GM18520 (cell line): ENCODE results near the gene FGD4.
A peak's percentile ranks its signal among the peaks of the same experiment; 100 is the strongest.

ENCODE experiments used
- ATAC-seq: cut with Tn5 transposase; IDR thresholded peaks from one replicate; pipeline ENCODE4 v1.9.1; 2021; ENCODE audit not compliant: unreplicated experiment

Gene FGD4

DNA sequence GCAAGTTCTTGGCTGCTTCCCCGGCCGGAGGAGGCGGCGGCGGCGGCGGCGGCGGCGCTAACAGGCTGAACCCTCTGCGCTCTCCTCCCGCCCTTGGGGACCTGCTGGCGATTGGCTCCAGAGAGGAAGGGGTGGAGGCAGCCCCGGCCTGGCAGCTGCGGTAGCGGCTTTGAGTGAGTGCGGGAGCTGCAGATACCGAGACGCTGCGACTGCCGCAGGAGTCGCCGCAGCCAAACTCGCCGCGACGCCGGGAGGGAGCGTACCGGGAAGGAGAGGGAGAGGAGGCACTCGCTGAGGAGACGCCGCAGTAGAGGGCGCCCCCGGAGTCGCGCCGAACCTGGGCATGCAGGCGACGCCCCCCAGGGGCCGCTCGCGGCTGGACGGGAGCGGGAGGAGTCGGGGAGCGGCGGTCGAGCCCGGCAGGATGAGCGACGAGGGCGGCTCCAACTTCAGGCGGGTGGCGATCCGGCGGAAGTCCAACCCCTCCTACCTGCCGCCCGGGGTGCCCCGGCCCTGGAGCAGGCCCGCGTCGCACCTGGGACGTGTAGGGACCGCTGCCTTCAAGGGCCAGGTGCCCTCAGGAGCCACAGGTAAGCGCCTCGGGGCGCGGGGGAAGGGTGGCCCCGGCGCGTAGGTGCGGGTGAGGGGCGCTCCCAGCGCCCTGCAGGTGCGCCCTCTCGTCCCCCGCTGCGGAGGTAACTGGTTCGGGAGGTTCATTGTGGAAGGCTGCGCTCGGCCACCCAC lies at the start of gene FGD4:
TSS of gene FGD4 (plus strand) at position 189 of the 744 bp plus-strand sequence.
- ATAC-seq: peak; percentile 64

DNA sequence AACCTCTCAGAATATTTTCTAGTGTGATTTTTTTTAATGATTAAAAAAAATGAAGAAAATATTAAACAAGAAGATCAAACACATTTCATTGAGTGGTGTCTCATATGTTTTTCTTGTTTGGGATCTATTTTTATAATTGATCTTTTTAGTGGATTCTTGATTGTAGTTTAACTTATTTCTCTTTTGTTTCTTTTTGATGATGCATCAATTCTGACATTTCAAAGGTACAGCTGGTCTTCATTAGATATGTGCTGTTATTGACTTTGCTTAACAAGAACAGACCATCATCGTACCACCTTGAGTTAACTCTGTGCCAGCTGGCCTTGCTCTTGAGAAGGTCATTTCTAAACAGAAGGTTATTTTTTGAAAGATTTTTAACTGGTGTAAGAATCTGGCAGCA lies 45.8 kb upstream of the FGD4 start:
- ATAC-seq: no peak

DNA sequence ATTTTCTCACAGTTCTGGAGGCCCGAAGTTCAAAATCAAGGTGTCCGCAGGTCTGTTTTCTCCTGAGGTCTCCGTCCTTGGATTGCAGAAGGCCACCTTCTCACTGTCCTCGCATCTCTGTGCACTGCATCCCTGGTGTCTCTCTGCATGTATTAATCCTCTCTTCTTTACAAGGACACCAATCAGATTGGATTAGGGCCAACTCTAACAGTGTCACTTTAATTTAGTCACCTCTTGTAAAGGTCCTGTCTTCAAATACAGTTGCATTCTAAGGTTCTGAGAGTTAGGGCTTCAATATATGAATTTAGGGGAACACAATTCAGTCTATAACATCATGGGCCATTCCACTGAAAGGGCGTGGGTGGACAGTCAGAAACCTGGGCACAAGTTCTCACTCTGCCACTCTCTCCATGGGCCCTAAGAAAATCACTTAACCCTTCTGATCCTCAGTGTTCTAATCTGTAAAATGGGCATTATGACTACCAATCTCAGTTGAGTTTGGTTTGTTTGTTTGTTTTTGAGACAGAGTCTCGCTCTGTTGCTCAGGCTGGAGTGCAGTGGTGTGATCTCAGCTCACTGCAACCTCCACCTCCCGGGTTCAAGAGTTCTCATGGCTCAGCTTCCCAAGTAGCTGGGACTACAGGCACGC lies 41.6 kb upstream of the FGD4 start:
- no peak for ATAC-seq

DNA sequence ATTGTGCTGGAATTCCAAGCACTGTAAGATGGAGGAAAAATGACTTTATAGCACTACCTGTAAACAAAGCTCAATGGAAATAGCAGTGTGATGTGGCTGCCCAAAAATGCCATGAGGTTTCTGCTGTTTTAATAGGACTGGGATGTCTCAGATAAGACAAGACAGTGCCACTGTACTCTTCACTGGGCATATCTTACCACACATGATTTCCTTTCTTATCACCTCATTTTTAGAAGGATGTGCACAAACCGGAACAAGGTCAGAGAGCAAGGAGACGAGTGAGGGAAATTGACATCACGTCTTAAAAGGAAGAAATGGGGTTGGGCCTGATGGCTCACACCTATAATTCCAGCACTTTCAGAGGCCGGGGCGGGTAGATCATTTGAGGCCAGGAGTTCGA lies 38.4 kb upstream of the FGD4 start:
- ATAC-seq: no peak

DNA sequence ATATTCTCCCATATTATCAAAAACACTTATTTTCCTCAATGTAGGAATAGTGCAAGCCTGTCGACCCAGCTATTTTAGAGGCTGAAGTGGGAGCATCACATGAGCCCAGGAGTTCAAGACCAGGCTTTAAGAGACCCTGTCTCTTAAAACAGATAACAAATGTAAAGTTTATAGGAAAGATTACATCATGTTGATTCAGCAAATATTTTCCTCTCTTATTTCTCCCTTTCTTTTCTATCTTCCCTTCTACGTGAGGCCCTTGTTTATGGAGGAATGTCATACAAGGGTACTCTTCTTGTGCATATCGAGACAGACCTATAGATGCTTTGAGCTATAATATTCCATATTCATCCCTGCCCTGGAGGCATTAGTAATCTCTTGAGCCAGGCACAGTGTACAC lies 36.5 kb upstream of the FGD4 start:
- ATAC-seq: no peak

DNA sequence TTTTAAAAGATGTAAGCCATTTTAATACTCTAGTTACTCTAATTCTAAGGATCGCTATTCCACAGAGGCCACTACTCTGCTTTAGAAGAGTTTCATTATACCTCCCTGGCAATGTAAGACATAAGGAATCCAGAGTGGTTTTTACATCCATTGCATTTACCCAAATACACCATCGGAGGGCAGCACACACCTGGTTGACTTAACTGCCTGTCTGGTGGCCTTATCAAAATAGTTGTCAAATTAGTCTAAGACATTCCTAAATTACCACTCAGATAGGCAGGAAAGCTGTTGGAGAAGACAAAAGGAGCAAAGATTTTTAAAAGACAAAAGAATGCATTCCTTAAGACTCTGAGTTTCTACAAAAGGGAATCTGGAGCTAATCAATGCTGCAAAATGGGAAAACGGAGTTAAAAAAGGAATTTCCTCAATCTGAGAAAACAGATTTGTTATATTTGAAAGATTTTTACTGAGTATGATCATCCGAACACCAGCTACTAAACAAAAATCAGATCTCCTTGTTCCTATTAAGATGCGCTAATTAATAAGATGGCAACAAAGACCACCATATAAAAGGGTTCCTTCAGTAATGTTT lies 33.8 kb upstream of the FGD4 start:
- ATAC-seq: peak; percentile 41

DNA sequence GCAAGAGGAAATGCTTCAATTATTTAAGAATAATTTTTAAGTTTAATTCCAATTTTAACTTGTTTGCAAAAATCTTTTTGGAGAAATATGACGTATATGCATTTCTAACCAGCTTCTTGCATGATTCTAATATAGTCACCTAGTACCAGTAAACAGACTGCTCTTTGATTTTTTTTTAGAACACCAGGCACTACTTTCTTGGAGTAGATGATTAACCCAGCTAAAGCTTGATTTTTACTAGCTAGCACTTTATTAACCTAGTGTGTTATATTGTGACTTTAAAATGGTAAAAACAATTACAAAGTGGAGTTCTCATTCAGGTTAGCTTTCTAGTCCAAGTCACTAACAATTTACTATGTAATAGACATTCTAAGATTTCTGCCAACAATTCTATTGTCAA lies 32.6 kb upstream of the FGD4 start:
- ATAC-seq: no peak

DNA sequence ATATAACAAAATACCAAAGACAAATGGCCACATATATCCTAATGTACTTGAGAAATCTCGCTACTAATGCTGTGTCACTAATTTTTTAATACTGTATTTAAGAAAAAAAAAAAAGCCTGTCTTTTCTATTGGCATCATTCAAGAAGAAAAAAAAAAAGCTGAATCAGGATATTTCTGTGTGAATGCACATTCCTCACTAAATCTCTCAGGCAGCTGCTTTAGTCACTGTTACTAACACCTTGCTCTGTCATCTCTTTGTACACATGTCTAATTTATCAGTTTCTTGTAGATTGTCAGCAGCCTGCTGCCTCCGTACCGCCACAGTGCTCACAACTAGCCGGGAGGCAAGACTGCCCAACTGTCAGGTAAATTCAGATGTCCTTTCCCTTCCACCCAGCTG lies 32.0 kb upstream of the FGD4 start:
- ATAC-seq: no peak

DNA sequence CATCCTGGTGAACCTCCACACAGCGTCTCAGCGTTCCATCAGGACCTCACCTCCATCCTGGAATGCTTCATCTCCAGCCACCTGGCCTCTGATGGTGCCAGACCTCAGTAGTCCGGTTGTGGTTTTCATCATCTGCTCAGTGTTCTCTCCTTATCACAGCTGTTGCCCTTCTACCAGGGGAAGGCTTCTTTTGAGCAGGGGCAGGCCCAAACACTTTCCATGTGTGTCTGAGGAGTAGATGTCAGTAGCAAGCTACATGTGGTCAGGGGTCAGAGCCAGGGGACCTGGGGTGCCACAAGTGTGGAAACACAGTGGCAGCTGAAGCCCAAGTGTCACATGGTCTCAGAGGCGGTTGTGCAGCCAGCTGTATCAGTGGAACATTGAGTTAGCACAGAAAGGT lies 30.2 kb upstream of the FGD4 start:
- ATAC-seq: no peak

DNA sequence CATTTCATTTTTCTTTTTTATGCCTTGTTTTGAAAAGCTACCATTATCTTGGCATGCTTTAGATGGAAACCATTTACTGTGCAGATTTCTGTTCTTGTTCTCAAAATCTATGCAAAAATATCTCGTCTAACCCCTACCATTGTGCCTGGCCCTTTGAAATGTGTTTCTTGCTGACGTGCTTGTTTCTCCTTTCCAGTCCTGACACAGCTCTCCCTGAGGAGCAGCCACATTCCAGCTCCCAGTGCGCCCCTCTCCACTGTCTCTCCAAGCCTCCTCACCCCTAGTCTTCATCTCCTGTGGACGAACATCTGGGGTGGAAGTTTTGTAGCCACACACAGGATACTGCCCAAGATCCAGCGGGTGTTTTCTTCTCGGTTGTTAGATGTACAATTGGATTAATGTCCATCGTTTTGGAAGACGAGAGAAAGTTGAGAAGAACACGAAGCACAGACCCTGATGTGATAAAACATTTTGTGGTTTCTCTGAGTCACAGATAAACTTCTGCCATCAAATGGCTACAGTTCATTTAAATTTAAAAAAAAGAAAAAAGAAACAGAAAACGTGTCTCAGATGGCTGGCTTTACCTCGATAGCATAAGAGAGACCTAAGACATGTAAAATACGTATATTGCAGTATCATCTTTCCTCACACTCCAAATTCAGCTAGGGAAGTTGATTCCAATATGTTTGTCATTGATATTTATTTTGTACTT lies 21.9 kb upstream of the FGD4 start:
- no peak for ATAC-seq

DNA sequence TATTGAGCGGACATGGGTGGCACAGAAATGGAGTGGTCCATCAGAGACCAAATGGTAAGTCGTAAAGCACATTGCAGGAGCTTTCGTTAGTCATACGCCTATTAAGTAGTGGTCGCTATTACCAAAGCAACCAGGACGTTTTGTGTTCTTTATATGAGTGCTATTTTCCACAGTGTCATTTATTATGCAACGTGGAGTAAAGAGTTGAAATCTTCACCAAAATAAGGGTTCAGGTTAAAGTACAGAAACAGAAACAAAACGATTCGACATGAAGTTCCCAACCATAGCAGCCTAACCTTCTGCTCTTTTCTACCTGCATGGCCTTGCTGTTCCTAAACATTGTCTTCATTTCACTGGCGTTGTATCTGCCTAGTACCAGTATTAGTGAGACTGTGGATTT lies 20.1 kb upstream of the FGD4 start:
- no peak for ATAC-seq

DNA sequence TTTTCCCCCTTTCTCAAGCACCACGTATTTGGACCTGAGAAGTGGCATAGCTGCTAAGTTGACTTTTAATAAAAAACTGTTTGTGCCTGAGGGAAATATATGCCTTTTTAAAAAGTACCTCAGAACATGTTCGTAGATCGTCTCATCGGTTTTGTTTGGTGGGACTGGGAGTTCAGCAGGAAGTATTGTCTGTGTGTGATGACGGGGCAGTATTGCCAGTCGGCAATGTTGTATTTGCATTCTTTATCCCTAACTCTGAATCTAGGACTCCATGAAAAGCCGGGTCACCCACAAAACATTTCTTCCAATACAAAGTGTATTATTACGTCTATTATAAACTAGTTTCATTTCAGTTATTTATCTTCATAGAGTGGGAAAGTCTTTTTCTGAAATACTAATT lies 19.7 kb upstream of the FGD4 start:
- ATAC-seq: no peak

DNA sequence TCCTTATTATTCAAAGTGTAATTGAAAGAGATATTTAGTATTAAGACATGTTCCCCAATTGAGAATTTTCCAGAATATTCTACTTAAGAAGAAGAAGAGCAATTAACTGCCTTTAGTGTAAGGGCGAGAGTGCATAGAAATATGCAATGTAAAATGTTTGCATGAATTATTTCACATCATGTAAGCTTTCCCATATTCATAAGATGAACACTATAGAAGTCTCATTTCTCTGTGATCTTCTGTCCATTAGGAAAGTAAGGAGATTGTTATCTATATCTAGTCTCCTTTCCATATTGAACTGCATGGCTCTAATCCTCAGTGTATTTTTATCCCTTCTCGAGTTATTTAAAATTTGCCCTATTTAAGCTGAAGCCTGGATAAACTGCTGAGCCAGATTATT lies 17.1 kb upstream of the FGD4 start:
- no peak for ATAC-seq

DNA sequence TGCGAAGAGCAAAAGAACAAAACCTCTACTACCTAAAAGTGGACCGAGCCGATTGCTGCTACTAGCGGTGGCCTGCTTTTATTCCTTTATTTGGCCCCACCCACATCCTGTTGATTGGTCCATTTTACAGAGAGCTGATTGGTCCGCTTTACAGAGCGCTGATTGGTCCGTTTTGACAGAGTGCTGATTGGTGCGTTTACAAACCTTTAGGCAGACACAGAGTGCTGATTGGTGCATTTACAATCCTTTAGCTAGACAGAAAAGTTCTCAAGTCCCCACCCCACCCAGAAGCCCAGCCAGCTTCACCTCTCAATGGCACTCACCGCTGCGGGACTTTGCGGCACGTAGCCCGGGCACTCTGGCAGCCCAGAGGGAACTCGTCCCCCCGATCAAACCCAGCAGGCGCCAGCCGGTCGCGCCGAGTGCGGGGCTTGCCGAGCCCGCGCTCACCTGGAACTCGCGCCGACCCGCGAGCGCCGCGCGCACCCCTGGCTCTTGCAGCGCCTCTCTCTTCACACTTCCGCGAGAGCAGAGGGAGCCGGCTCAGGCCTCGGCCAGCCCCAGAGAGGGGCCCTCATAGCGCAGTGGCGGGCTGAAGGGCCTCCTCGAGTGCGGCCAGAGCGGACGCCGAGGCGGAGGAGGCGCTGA lies 8.7 kb upstream of the FGD4 start:
- ATAC-seq: no peak

DNA sequence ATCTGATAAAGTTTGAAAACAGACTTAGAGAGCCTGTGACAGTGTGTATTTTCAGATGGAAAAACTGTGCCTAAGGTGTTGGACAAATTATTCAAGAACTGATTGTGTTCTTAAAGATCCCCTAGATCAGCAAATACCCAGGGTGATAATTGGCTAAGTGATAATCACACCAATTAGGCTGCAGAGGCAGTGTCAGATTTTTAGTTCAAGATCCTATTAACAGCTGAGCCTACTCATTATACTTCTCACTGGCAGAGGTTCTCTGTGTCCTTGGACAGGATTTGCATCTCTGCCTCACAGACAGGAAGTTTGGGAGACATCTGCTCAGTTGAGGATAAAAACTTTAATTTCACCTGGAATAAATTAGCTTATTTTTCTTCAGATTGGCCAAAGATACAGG lies 4.3 kb upstream of the FGD4 start:
- no peak for ATAC-seq

DNA sequence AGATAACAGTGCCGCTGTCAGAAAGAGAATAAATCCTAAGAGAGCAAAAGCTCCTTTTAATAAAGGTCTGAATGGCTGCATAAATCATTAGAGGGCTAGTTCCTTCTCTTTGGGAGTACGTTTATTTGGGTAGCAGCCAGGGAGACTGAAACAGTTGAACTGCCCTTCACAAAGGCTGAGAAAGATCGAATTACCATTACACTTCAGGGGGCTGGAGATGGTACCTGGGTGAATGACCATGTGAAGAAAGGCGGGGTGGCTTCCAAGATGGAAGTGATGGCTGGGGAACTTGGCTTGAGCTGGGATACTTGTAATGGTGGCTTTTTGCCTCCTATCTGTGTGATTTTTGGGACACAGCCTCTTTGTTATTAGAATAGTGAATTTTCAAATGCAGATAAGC lies 1.7 kb upstream of the FGD4 start:
- no peak for ATAC-seq

DNA sequence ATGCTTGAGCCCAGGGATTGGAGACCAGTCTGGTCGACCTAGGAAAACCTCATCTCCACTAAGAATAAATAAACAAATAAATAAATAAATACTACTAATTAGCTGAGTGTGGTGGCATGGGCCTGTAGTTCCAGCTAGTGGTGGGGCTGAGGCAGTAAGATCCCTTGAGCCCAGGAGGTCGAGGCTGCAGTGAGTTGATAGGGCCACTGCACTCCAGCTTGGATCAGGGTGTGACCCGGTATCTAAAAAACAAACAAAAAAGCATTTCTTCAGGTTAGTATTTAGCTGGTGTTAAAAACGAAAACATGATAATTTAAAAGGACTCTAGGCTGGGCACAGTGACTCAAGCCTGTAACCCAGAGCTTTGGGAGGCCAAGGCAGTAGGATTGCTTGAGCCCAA lies 1.2 kb upstream of the FGD4 start:
- ATAC-seq: no peak

DNA sequence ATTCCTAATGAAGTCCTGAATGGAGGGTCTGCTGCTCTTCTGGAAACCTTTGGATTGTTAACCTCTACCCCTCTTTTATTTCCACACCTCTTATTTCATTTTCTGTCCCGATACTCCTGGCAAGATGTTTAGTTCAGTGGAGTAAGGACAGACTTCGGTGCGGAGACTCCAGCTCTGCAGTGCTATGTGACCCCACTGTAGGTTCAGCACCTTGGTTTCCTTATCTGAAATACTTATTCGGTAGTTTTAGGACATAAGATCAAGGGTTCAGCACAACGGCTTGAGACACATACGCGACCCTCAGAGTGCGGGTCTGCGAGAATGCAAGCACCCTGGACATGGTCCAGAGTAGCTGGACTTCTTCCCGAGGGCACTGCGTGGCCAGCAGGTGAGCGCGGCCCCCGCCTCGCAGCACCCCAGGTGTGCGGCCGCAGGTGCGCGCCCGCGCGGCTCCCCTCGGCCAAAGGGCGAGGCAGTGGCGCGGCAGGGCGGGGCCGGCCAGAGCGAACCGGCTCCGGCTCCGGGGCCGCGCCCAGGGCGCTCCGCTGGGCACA lies 465 bp upstream of the FGD4 start:
- ATAC-seq: no peak

DNA sequence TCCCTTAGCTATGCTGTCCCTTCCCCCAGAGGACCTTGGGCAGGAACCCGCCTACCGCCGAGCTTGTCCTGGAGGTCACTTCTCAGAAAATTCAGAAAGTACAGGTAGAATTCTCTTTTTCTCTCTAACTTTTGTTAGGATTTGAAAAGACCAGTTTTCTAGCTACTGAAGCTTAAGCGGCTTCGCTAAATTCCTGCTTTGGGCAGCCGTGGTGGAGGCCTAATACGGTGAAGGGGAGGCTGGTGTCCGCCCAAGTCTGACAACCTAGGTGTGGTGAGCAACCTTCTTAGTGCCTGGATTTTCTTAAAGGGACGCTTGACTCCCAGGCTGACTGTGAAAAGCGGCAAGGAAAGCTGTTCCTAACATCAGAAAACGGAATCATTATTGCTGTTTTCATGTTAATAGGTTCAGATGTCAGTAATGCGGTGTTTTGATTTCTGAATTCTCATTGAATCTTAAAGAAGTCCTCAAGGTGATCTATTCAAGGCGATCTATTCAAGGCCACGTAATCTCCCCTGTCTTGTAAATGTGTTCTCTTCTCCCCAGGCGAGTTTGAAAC lies 835 bp downstream of the FGD4 start:
- no peak for ATAC-seq

DNA sequence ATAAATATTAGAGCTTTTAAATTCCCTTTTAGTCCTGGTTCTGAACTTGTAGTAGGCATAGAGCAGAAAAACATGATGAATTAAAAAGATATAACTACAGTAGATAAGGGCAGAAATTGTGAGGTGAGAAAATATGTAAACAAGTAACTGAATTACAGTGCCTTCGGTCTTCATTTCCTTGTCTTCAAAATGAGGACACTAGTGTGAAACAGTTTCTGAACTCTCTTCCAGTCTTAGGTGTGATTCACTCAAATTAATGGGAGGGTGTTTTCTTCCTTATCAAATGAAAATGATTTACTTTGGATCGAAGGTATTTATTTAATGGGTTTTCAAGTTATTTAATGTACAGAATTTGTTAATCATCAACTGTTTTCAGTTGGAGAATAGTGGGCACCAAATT lies 1.5 kb downstream of the FGD4 start:
- no peak for ATAC-seq

DNA sequence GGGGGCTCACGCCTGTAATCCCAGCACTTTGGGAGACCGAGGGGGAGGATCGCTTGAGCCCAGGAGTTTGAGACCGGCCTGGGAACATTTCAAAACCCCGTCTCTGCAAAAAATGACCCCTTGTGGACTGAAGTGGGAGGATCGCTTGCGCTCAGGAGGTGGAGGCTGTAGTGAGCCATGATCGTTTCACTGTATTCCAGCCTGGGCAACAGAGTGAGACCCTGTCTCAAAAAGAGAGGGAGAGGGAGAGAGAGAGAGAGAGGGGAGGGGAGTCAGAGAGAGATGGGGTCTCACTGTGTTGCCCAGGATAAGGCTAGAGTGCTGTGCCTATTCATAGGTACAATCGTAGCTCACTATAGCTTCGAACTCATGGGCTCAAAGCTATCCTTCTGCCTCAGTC lies 2.8 kb downstream of the FGD4 start:
- no peak for ATAC-seq
